GM19467 (cell line): ENCODE results near the gene C5orf15.

Experiments
- ATAC-seq: cut with Tn5 transposase; IDR thresholded peaks from one replicate; pipeline ENCODE4 v1.9.1; 2021; ENCODE audit warnings: mild to moderate bottlenecking, moderate library complexity; ENCODE audit not compliant: unreplicated experiment

C5orf15 gene

GRCh38 chr5:133968204-133968980 is at the start of gene C5orf15:
Gene C5orf15 (minus strand): TSS chr5:133968625. CDS start chr5:133968584, 41 bp downstream.
- ATAC-seq = peak; percentile 97

DNA sequence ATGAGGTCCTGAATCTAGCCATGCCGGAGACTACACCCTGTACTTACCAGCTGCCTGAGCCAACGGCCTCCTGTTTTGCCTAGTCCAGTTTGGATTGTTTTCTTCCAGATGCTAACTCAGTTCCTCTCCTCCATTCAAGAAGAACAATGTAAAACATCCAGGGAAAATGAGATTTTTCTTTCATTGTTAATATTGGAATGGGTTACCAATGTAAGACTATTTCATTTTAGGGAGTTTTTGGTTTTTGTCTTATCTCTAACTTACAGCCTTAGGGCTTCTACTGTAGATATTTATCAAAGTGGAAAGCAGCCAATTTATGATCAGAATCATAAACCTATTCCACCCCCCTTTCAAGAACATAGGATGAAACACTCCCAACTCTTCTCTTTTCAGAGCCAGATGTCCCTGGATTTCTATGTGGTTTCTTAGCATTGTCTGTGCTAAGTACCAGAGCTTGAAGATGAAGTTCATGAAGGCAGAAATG is 39.9 kb upstream of the C5orf15 start:
- no peak for ATAC-seq

GRCh38 chr5:134007581-134008265 is 39.3 kb upstream of the C5orf15 start:
- ATAC-seq = no peak

DNA sequence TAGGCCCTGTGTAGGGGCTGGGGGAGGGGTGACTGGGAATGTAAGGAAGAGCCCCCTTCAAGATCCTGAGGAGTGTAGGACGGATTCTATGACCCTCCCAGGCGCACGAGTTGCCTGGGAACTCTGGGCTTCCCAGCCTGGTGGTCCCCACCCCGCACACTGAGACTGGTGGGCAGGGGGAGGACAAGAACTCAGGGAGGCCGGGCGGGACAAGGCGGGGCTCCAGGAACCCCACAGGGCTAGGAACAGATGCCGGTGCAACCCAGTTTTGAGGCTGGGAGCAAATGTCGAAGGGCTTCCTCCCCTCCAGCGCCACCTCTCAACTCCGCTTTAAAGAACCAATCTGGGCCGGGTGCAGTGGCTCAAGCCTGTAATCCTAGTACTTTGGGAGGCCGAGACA is 37.7 kb upstream of the C5orf15 start:
- ATAC-seq = no peak

GRCh38 chr5:134005417-134006061 is 37.1 kb upstream of the C5orf15 start:
- ATAC-seq = no peak

DNA sequence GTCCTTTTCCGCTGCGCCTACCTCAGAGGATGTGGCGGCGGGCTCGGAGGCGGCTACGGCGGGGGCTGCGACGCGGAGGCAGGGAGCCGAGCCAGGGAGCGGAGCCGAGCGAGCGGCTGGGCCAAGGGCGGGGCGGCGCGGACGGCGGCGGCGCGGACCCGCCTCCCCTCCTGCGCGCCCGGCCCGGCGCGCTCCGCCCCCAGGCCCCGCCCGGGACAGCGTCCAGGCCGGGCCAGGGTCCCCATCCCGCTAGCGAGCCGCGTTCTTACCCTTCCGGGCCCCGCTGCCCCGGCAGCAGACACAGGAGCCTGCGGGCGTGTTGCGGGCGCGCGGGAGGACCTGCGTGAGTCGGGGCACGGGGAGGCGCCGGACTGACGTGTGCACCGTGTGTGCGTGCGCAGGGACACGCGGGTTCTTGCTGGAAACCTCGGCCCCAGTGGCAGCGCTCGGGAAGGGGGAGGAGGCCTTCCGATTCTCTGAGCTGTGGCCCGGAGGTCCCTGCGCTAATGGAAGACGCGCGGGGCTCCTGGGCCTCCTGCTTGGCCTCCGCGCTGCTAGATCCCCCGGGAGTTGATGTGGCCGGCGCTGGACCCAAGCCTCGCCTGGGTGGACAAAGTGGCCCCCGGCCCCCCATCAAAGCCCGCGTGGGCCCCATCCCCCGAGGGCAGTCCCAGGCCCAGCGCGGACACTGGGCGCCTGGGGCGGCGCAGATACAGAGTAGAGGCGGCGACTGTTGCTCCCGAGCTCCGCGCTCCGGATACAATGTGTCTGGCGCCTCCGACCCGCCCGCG is 36.4 kb upstream of the C5orf15 start, which contains the start of gene VDAC1:
Gene VDAC1 (minus strand): TSS at position 350 of the 791 bp plus-strand sequence. CDS start 11,963 bp downstream, outside the sequence.
- ATAC-seq = peak; percentile 70

DNA sequence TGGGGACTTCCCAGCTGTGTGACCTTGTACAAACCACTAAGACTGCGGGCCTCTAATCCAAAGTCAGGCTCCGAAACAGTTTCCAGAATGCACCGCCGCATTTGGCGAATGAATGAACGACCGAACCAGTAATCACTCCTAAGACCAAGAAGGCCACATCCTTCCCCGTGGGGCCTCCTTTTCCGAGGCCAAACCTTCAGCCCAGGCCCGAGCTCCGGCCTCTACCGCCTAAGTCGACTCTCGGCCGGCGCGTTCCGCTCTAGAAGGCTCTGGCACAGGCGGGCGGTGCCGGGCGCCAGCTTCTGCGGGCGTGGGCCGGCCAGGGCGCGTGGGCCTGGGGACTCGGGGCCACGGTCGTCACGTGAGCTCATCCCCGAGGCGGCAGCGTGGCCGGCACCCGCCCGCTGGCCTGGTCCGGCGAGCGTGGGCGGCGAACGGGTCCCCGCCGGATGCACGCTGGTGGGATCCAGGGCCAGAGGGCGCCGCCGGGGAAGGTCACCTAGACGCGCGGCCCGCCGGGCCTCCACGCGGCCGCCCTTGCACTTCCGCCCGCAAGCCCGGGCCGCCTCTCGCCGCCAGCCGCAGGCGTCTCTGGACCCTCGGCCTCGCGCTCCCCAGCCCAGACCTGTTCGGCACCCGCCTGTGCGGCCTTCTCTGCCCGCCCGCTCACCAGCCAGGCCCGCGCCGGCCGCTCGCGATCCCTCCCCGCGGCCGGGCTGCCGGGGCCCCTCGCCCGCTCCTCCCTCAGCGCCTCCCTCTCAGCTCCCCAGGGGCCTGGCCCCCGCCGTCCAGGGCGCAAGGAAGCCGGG is 35.6 kb upstream of the C5orf15 start:
- ATAC-seq = peak; percentile 34

DNA sequence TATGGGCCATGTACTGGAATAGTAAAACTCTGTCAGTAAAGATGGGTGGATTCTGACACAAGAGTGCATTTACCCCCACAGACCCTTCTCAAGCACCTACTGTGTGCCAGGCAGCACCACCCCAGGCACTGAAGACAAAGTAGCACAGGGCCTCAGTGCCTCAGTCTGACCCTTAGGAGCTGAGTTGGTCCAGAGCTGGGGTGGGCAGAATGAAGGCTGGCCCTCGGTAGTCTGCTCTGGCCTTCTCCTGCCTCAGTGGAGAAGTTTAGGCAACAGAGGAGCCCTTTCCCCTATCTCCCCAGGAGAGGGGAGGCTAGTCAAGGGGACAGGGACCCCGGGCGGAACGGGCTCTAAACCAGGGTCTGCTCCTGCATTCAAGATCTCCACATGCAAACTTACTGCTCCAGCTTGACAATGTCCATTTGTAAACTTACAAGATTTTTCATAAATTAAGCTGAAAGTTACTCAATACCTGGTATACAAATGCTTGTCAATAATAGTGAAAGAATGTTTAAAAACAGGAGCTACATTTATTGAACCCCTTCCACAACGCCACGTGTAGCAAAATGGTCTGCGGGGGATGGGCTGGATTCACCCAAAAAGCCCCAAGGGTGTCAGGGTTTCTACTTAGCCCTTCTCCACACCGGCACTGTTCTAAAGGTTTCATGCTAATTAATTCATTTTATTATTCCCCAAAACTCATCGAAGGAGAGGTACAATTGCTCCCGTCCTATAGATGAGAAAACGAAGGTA is 34.8 kb upstream of the C5orf15 start:
- ATAC-seq = no peak

DNA sequence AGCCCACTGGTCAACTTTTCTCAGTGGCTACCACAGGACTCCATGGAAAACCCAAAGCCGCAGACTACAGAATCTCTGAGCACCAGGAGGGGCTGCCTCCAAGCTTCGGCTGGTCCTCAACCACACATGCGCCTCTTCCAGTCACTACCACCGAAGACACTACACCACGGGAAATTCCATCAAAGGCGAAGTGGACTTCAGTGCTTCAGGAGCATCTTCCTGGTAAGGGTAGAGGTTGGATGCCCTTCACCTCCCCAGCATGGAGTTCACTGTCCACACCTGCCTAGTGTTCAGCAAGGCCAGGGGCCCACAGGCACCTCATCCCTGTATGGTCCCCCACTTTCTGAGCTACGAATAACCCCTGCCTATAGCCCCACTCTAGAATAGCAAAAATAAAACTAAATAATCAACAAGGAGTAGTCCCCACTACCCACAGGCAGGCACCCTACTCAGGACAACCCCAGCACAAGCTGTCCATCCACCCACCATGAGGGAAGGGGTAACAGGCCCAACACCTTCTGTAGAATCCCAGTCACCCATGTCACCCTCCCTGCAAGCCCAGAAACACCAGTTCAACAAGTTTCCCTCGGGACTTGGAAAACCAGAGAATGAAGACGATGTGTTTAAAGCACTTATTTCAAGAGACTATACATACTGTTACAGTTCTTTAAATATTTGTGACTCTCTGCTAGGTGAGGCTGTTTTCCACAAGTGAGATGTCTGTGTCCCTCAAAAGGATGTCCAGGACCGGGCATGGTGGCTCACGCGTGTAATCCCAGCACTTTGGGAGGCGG is 33.7 kb upstream of the C5orf15 start:
- no peak for ATAC-seq

DNA sequence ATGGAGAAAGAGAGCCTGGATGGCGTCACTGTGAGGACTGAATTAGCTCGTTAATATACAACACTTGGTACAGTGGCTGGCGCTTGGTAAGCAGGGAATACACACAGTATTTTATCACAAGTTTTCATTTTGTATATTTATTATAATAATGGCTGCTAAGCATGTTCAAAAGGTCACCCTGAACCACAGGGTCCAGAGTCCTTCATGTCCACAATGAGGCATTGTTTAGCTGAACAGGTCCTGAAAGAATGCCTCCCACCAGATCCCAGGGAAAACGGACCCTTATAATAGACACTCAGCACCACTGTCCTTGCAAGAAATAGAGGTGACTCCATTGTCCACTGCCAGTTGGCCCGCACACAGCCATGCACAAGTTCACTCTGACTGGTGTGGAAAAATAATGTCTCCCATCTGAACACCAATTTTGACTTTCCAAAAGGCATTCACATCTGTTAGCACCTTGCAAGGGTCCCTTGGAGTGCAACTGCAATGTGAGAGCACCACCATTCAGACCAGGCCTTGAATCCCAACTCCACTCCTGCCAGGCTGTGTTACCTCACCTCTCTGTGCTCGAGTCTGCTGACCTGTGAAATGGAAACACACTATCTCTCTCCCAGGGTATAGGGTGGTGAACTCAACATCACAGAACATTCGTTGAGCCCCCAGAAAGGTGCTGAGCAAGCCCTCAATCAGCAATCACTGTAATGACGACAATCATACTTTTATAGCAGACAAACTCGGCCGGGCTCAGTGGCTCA is 32.5 kb upstream of the C5orf15 start:
- ATAC-seq = no peak

DNA sequence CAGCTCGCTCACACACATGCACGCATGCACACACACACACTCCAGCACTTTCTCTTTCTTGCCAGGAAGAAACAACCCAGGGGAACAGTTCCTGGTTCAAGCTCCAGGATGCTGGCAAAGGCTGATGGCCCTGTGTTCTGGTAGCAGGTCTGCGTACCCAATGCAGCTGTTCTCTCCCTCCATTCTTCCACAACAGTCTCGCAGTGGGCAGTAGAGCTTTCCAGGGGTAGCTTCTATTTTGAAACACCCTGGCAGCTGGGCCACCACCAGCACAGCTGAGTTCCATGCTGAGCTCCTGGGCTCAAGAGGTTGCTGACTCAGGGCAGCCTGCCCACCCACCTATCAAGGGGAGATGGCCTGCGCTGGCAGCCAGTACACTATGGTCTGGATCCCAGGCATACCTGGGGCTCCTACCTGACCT is 31.7 kb upstream of the C5orf15 start:
- no peak for ATAC-seq

- no peak for ATAC-seq
Observed at GRCh38 chr5:133998807-133999206, 30.4 kb upstream of the C5orf15 start.

DNA sequence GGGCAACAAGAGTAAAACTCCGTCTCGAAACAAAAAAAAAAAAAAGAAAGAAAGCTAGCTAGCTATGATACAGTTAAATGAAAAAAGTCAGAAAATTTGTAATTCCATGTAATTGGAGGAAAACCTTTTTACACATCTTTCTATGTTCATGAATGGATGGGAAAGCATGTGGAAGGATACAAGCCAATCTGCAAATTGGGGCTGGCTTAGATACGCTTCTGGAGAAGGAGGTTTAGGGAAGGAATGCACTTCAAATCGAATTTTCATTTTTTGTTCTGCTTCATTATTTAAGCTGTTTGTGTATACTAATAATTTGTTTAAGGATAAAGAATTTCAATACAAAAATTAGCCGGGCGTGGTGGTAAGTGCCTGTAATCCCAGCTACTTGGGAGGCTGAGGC is 29.6 kb upstream of the C5orf15 start:
- ATAC-seq = no peak

- no peak for ATAC-seq
Observed at GRCh38 chr5:133996683-133997252, 28.3 kb upstream of the C5orf15 start.

GRCh38 chr5:133995883-133996563 is 27.6 kb upstream of the C5orf15 start:
- ATAC-seq = no peak

DNA sequence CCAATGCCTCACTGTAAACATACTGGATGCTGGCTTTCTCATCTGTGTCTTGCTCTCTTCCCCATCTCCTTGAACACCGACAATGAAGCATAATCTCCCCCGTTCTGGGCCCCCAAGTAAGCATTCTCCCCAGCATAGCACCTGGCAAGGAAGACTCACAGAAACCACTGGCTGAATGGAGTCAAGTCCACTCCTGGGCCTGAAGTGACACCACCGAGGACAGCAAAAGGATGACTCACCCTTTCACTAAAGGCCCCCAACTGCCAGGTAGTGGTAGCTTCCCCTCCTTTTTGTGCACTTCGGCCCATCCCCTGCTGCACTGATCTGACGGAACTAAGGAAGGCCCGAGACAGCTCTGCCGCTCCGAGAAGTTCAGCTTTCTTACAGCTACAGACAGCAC is 26.9 kb upstream of the C5orf15 start:
- ATAC-seq = no peak

DNA sequence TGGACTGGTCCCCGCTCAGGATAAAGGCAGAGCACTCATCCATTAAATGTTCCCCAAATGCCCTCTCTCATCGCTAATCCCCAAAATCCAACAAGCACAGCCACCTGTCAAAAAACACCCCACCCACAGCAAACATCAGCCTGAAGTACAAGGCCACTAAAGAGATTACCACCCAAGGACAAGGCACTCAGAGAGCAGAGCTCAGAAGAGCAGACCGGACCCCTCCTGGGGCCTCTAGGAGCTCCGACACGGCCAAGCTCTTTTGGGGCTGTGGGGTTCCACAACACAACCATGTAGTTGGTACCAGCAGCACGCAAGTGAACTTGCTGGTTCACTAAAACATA is 26.5 kb upstream of the C5orf15 start:
- ATAC-seq = no peak
